HG02943 (cell line): Measurements from ENCODE around the gene ORC3.

Experiments
- ATAC-seq: cut with Tn5 transposase; IDR thresholded peaks from one replicate; pipeline ENCODE4 v1.9.1; 2021; ENCODE audit warnings: mild to moderate bottlenecking, low read depth, moderate library complexity; ENCODE audit not compliant: unreplicated experiment

Gene ORC3

DNA sequence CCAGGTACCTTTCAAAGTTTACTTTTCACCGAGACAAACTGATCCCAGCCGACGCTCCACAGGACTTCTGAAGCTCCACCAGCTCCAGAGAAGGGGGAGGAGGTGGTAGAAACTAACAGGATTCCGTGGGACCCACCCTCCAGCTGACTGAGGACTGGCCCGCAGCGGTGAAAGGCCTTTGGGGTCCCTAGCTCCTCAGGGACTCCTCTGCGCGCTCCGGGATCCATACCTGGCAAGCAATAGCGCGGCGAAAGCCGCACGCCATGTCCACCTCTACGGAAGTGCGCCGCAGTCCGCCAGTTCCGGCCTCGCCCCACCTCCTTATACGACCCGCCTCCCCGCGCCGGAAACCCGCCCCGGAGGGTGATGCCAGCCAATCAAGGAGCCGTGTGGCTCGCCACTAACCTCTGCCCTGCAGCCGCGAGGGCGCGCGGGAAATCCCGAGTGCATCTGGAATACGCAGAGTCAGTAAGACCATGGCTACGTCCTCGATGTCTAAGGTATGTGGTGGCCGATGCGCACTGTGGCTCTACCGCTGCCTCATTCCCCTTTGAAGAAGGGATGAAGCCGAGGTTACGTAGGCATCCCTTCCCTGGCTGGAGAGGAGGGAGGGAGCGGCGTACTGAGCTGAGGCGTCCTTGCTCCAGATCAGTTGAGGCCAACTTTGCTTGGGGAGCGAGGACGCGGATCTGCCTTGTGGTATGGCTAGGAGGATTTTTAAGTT is at the start of gene ORC3, which contains the start of gene RARS2:
Gene ORC3, plus strand, starts transcription at position 443 of the 724 bp plus-strand sequence. Its CDS starts 34 bp downstream, at position 477.
Gene RARS2, minus strand, starts transcription at position 295 of the 724 bp plus-strand sequence. Its CDS starts 30 bp downstream, at position 265.
- peak; percentile 100 for ATAC-seq

DNA sequence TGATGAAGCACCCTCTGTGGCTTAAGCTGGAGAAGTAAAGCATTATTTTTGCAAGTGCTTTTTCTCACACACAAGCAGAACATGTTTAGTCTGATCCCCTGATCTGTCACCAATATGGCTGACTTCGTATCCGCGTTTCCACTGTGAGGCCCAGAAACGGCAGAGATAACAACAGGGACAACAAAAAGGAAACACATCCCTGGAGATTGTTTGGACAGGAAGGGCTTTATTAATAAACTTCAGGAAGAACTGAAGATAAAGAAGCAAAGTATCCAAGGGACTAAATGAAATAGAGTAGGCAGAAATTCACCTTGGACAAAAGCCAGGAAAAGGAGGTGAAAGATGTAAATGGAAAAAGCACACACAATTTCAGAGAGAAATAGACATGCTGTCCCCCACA is 49.4 kb upstream of the ORC3 start:
- ATAC-seq, result no peak

DNA sequence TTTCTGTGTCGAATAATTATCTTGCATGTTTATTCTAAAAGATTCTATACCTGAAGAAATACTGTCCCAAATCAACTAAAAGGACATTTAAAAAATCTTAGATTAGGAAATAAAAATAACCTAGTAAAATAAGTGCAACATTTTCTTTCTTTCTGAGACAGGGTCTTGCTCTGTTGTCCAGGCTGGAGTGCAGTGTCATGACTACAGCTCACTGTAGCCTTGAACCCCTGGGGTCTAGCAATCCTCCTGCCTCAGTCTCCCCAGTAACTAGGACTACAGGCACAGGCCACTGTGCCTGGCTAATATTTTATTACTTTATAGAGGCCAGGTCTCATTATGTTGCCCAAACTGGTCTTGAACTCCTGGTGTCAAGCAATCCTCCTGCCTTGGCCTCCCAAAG is 48.9 kb upstream of the ORC3 start:
- no peak for ATAC-seq

DNA sequence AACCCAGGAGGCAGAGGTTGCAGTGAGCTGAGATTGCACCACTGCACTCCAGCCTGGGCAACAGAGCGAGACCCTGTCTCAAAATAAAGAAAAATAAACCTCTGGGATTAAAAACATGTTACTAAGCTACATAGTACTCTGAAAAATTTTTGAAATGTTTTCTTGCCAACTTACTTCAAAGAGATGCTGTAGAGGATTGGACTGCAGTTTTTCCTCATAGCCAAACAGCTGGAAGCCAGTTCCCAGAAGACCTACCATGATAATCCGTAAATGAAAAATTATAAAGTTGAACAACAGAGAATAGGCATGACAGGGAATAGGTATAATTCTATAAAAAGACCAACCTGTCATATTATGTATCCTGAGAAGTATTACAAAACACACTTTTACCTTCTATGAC is 48.2 kb upstream of the ORC3 start:
- ATAC-seq, result no peak

DNA sequence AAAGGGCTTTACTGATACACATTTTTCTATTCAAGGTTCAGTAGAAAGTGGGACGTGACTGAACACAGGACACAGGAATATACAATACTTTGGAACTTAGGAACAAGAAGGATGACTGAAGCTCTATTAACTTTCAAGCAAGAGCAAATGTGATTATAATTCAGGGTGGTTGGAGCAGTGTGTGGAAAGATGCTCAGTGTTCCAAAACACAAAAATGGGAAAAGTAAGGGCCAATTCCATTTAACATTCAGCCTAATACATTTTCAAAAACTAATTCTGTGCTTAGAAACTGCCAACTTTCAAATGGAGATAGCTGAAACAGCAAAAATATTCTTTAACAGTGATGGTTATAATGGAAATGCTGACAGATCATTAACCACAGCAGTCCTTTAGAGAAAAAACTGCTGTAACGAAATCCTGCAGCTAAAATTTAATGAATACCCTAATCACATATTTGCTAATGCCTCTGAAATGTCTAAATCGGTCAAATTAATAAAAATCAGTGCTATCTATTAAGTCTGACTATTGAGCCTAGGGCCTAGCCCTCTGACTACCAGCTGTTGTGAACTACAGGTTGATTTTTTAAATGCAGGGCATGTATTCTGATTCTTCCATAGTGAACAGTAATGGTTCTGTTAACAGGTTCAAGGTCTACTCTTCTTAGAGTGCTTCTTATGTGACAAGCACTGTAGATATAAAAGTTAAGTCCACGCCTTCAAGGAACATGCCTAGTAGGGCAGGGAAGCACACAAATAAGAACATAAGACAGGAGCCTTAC is 46.0 kb upstream of the ORC3 start:
- ATAC-seq, result no peak

DNA sequence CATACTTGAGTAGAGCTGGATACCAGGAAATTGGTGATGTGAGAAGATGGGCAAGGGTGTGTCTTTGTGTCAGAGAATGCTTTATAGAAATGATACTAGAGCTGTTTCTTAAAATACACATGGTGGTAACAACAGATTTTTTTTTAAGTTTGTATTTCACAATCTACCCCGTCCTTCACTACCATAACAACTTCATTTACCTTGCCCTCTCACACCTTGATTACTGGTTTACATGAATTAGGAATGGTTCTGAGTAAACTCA is 45.5 kb upstream of the ORC3 start:
- no peak for ATAC-seq

DNA sequence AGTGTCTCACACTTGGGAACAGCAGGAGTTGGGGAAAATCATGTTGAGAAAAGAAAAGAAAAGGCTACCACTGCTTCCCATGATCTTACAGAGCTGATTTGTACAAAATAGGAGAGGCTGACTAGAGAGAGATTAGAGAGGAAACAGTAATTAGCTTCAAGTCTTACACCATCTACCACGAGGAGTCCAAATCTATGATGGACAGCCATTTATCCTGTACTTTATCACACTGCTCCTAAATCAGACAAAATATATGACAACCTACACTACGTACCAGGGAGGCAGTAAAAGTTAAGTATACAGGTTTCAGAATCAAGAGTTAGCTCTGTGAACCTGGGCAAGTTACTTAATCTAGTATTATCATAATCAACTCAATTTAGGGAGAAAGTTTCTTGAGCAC is 38.1 kb upstream of the ORC3 start:
- no peak for ATAC-seq

DNA sequence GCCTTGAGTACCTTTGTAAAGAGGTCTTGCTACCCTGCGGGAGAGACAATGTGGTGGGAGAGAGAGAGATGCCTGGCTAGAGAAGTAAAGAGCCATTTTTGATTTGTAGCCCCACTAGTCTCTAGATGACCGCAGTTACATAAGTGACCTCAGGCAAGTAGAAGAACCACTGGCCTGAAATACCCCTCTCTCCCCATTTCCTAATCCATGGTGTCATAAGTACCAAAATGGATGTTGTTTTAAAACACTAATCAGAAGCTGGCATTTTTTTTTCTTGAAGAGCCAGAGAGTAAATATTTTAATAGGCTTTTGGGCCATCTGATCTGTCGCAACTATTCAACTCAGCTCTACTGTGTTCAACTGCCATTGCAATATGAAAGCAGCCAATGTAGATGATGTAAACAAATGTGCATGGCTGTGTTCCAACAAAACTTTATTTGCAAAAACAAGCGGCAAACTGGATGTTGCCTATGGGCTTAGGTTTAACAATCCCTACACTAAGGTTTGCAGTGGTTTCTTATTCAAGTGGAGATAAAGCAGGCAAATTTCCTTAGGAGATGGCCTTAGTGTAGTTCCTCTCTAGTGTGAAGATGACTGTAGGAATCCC is 36.7 kb upstream of the ORC3 start:
- ATAC-seq, result no peak

DNA sequence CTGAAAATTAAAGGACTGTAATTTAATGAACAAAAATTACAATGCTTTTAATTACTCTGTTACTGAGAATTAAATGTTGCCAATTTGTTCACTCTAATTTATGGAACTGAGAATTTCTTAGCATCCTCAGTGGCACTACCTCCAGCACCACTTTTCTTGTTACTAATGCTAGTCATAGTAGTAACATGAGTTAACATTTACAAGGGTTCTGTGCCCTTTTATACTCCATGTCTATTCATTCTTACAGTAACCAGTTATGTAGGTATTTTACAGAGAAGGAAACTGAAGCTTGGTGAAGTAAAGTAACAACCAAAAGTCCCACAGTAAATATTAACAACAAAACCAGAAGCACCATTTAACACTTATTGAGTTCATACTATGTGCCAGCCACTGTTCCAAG is 34.4 kb upstream of the ORC3 start:
- no peak for ATAC-seq

DNA sequence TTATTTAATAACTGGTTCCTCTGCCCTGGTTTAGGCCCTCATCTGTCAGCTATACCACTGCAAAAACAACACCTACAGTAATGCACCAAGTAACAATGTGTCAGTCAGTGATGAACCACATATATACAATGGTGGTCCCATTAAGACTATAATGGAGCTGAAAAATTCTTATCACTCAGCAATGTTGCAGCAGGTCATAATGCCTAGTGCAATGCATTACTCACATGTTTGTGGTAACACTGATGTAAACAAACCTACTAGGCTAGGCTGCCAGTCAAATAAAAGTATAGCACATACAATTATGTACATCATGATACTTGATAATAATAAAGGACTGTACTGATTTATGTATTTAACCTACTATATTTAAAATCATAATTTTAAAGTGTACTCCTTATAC is 31.5 kb upstream of the ORC3 start:
- no peak for ATAC-seq

DNA sequence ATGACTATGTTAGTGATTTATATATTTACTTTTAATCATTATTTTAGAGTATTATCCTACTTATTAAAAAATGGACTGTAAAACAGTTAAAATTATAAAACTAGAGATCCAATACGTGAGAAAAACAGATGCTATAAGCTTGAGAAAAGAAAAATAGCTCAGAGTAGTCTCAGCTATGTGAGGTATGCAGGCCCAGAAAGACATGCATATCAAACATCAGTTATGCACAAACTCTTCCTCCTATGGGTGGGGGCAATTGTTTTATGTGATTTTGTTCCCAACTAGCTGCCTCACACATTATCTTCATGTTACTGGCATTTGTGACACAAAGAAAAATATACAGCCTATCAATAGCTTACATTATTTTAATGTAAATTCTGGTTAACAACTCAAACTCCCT is 28.9 kb upstream of the ORC3 start:
- ATAC-seq, result no peak

DNA sequence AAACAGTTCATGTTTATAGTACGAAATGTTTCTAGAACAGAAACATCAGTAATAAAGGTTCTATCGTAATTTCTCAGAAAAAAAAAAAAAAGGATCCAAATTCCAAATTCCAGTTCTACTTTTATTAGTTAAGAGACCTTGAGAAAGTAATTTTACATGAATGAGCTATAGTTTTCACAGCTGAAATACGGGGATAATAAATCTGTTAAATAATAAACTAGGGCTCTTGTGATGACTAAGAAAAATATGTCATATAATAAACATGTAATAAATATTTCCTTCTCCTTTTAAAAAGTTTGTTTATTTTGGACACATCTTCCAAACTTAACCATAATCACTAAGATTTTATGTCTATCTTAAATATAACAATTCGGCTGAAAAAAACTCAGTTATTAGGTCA is 17.9 kb upstream of the ORC3 start:
- no peak for ATAC-seq

DNA sequence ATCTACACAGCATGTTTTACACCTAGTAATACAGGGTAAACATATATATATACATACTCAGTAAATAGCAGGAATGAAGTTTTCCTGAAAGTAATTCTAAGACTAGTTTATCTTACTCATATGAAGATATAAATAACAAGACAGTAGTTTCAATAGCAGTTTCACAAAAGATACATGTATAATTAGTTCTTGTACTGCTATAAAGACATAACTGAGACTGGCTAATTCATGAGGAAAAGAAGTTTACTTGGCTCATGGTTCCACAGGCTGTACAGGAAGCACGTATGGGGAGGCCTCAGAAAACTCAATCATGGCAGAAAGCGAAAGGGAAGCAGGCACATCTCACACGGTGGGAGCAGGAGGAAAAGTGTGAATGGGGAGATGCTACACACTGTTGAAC is 17.1 kb upstream of the ORC3 start:
- ATAC-seq, result no peak

DNA sequence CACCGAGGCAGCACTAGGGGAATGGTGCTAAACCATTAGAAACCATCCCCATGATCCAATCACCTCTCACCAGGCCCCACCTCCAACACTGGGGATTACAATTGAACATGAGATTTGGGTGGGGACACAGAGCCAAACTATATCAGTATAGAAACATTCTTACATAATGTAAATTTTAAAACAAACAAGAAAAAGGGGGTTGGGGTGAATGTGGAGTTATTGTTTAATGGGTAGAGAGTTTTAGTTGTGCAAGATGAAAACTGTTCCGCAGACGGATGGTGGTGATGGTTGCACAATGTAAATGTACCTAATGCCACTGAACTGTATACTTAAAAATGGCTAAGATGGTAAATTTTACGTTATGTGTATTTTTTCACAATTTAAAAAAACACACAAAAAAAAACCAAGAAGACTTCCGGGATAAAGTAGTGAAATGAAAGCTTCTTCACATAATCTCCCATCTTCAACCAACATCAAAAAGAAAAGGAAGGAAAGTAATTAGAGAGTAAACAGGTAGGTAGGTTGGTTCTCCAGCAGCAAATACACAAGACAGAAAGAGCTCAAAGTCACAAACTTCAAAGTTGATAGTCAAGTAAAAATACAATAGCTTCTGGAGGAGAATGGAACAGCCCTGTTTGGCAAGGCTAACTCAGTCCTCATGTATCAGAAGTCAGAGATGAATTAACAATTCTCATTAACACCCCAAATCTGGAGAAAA is 16.5 kb upstream of the ORC3 start:
- ATAC-seq, result no peak

DNA sequence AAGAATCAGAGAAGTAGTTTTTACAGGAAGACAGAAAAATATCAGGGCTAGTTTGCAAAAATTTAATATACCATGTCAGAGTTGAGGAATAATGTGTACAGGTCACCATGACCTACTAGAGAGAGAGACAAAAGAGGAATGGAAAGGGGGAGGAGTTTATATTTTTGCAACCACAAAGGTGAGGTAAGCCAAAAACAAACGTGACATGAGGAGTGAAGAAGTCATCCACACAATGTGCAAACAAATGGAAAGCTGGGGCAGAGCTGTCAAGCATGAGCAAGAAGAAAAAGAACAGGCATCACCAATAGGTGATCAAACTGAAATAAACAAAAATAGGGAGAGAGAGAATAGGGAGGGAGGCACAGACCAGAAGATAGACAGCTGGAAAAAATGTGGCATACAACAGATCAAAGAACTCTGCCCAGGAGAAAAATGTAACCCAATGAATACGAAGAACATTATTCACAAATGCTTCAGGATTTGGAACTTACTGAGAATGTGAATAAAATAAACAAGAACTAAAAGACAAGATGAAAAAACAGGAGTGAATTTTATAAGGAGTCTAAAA is 15.6 kb upstream of the ORC3 start:
- ATAC-seq, result no peak

DNA sequence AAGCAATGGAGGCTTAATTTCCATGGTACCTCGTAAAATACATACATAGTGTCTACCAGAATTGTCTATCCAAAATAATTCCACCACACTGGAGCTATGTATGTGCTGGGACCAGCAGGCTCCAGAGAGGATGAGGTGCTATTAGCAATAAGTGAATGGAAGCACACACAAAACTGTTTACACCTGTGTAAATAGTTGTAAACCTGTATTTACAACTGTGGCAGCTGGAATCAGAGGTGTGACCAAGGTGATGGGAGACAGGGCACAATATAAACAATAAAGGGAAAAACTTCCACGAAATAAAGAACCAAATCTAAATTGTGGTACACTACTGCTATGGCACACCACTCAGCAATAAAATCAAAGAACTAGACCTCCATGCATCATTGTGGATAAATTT is 14.5 kb upstream of the ORC3 start:
- ATAC-seq, result no peak

DNA sequence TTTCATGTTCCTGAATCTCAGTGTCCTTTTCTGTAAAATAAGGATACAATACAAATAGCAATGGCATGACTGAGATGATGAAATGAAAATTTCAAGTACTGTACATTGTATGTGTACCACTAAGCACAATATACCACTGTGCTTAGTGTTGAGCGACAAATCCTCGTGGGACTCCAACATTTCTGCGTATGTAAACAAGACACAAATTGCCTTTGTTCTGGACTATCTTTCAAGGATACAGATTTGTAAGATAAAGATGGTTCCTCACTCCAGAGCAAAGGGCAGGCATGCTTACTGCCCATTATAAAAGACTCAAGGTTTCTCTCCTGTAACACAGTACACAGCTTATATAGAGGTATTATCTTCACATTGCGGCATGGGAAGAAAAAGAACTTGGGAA is 6.1 kb upstream of the ORC3 start:
- no peak for ATAC-seq

DNA sequence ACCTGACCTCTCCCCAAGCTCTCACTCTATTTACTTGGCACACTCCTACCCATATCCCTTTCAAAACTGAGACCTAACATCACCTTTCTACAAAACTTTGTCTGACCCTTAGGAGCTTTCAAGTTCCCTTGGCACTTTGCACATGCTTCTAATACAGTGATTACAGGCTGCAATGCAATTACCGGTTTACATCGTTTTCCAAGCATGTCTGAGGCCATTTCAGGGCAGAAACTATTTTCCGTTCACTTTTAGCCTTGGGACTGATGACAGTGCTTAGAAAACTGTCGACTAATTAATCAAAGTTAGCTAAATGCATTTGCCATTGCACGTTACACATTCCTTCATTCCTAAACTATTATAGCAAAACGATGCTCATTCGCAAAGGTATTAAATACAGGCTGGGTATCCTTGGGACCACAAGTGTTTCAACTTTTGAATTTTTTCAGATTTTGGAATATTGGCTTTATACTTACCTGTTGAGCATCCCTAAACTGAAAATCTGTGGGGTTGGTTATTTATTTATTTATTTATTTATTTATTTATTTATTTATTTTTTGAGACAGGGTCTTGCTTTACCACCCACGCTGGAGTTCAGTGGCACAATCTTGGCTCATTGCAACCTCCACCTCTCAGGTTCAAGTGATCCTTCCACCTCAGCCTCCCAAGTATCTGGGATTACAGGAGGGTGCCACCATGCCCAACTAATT is 3.4 kb upstream of the ORC3 start:
- no peak for ATAC-seq

DNA sequence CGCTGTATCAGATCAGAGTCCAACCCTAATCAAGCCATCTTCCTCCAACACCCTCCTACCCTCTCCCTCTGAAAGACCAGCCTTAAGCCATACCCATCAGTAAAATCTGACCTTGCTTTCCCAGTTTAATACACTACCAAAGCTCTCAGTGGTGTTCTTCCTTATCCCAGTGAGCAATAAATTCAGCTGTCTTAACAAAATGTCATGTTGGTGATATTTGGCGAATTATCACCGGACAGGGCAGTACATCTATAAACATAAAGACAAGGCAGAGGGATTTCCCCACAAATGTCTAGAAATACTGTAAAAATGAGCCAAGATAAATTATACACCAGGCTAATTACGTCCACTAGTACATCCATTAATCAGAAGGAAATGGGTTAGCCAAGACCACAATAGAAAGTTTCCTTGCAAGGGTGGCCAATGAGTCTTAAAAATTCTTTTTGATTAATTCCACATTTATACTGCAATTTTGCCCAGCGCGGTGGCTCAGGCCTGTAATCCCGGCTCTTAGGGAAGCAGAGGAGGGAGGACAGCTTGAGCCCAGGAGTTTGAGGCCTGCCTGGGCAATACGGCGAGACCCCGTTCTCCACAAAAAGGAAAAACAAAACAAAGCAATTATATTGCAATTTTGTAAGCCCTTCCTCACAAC is 1.1 kb upstream of the ORC3 start:
- no peak for ATAC-seq

DNA sequence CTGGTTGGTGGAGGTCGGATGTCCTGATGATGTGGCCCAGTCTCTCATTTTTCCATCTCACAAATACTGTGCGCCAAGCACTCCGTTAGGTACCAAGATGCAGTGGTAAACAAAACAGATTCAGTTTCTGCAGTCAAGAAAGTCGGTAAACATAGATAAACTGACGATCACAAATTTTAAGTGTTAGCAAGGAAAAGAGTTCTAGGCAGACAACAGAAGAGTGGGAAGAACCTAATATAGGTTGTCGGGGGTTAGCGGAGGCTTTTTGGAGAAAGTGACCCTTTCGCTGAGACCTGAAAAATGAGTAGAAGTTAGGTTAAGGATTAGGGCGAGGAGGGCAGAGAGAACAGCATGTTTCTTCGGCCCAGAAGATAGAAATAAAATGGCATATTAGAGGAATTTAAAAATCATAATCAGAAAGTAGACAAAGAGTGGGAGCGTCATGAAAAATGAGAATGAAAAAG is 514 bp downstream of the ORC3 start:
- no peak for ATAC-seq
